Measurements from ENCODE around the gene CGREF1. TPM values are rescaled to one million over a fixed set of nuclear protein-coding genes. Genes with fewer than 3 reads are reported as not detected.

CGREF1 gene
- total RNA-seq, 2 experiments from 2014 or later, result not detected

DNA sequence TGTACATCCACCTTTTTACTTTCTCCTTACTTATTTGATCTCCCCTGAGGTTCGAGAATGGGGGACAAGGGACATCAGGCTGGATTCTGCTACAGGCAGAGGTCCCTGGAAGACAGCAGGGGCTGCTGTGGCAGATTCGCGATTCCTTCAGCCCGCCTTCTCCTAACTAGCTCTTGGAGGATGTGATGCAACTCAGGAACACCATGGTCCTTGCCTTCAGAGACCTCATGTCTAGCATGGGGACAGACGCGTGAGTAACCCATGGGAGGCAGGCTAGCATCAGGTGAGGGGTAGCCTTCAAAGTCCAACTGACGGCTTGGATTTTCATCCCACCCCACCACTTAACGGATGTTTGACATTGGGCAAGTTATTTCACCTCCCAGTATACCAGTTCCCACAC is 29.0 kb upstream of the CGREF1 start:
- POLR2A ChIA-PET, result no interaction called here
- Histone ChIP-seq H3K9me3 (ENCODE audit: low read length) (peaks cover 7% of the 10 kb centered on the region; the same call in 1 of the 2 replicates), H3K4me2 (ENCODE audit: low read length) (no peak overlapping the region), H3K4me1 (ENCODE audit: insufficient read depth, low read length, poor library complexity, severe bottlenecking) (peaks cover 16% of the 10 kb centered on the region), H3K79me2 (ENCODE audit: insufficient read depth, low read depth, low read length) (no peaks in the 10 kb centered on the region), H3K4me3 (ENCODE audit: low read depth, low read length, poor library complexity, severe bottlenecking) (no peak overlapping the region), H3K36me3 (ENCODE audit: insufficient read depth, low read length) (no peaks in the 10 kb centered on the region), H3K9me2 (ENCODE audit: insufficient read depth, low read length) (no peaks in the 10 kb centered on the region), H4K20me1 (ENCODE audit: insufficient read depth, low read length) (no peaks in the 10 kb centered on the region), H3K27ac (ENCODE audit: low read depth, low read length, poor library complexity, severe bottlenecking) (no peak overlapping the region), H2AFZ (ENCODE audit: low read length) (no peak overlapping the region)
- DNase-seq (ENCODE audit: low spot score), result no peak
- TF ChIP-seq, protein P1, sequence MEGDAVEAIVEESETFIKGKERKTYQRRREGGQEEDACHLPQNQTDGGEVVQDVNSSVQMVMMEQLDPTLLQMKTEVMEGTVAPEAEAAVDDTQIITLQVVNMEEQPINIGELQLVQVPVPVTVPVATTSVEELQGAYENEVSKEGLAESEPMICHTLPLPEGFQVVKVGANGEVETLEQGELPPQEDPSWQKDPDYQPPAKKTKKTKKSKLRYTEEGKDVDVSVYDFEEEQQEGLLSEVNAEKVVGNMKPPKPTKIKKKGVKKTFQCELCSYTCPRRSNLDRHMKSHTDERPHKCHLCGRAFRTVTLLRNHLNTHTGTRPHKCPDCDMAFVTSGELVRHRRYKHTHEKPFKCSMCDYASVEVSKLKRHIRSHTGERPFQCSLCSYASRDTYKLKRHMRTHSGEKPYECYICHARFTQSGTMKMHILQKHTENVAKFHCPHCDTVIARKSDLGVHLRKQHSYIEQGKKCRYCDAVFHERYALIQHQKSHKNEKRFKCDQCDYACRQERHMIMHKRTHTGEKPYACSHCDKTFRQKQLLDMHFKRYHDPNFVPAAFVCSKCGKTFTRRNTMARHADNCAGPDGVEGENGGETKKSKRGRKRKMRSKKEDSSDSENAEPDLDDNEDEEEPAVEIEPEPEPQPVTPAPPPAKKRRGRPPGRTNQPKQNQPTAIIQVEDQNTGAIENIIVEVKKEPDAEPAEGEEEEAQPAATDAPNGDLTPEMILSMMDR (conservative IDR thresholded peaks at IDR 0.05; ENCODE audit: low read length), result no peak
- no peak for TF ChIP-seq EZH2phosphoT487 (IDR thresholded peaks at IDR 0.05; ENCODE audit: borderline replicate concordance, low read depth, low read length)
- intact Hi-C loops (cut with micrococcal nuclease; ENCODE audit: unreplicated experiment), result no loop called here
- CTCF ChIA-PET (ENCODE audit: unreplicated experiment), result no interaction called here
- BruUV-seq (replicated peaks), result no TSS peak

DNA sequence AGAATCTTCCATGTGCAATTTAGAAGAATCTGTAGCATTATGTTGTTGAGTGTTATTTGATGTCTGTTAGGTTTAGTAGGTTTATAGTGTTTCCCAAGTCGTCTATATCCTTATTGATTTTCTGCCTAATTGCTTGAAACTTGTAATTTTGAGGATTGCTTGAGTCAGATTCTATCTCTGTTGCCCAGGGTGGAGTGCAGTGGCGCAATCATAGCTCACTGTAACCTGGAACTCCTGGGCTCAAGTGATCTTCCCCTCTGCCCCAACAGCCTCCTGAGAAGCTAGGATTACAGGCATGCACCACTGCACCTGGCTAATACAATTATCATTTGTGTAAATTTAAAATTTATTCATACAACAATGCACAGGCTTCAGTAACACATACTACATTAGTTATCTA is 26.8 kb upstream of the CGREF1 start:
- POLR2A ChIA-PET, result interaction anchor here (0.6 to 1.1 kb wide), 2 partner anchors 11 to 715 kb away, joined by 3 to 4 read pairs; partner anchors contain the start of gene PREB
- H3K4me3 ChIP-seq (ENCODE audit: low read depth, low read length, poor library complexity, severe bottlenecking), result no peak overlapping the region
- H3K9me3 ChIP-seq (ENCODE audit: low read length), result peaks cover 7% of the 10 kb centered on the region; the same call in 1 of the 2 replicates
- no peak overlapping the region for H3K4me2 ChIP-seq (ENCODE audit: low read length)
- BruUV-seq (replicated peaks), result no TSS peak
- CTCF ChIA-PET (ENCODE audit: unreplicated experiment), result no interaction called here
- no peak overlapping the region for H2AFZ ChIP-seq (ENCODE audit: low read length)
- H3K4me1 ChIP-seq (ENCODE audit: insufficient read depth, low read length, poor library complexity, severe bottlenecking), result peaks cover 1% of the 10 kb centered on the region
- no peaks in the 10 kb centered on the region for H3K36me3 ChIP-seq (ENCODE audit: insufficient read depth, low read length)
- TF ChIP-seq, protein P1 (conservative IDR thresholded peaks at IDR 0.05; ENCODE audit: low read length), result no peak
- TF ChIP-seq EZH2phosphoT487 (IDR thresholded peaks at IDR 0.05; ENCODE audit: borderline replicate concordance, low read depth, low read length), result no peak
- no peaks in the 10 kb centered on the region for H3K9me2 ChIP-seq (ENCODE audit: insufficient read depth, low read length)
- no peak for DNase-seq (ENCODE audit: low spot score)
- no peaks in the 10 kb centered on the region for H3K79me2 ChIP-seq (ENCODE audit: insufficient read depth, low read depth, low read length)
- H3K27ac ChIP-seq (ENCODE audit: low read depth, low read length, poor library complexity, severe bottlenecking), result no peak overlapping the region
- intact Hi-C loops (cut with micrococcal nuclease; ENCODE audit: unreplicated experiment), result no loop called here
- H4K20me1 ChIP-seq (ENCODE audit: insufficient read depth, low read length), result no peaks in the 10 kb centered on the region

DNA sequence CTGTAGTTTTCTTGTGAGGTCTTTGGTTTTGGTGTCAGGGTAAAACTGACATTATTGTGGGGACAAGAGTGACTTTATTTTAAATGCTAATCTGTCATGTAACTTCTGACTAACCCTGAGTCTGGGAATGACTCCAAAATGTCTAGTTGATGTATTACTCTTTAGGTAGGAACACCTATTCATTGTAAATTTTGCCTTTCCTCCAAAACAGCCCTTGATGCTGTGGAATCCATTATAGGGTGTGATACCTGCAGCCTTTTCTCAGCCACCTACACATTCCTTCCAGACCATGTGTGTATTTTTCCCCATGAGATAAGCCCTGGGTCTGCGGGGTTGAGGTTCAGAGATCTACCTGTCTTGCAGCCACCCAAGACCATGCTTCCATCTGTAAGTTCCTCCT is 24.4 kb upstream of the CGREF1 start:
- TF ChIP-seq EZH2phosphoT487 (IDR thresholded peaks at IDR 0.05; ENCODE audit: borderline replicate concordance, low read depth, low read length), result no peak
- TF ChIP-seq, protein P1 (conservative IDR thresholded peaks at IDR 0.05; ENCODE audit: low read length), result no peak
- no peak overlapping the region for H3K4me3 ChIP-seq (ENCODE audit: low read depth, low read length, poor library complexity, severe bottlenecking)
- no peaks in the 10 kb centered on the region for H4K20me1 ChIP-seq (ENCODE audit: insufficient read depth, low read length)
- H2AFZ ChIP-seq (ENCODE audit: low read length), result no peak overlapping the region
- intact Hi-C loops (cut with micrococcal nuclease; ENCODE audit: unreplicated experiment), result no loop called here
- H3K9me3 ChIP-seq (ENCODE audit: low read length), result peaks cover 7% of the 10 kb centered on the region; the same call in 1 of the 2 replicates
- no TSS peak for BruUV-seq (replicated peaks)
- no peaks in the 10 kb centered on the region for H3K79me2 ChIP-seq (ENCODE audit: insufficient read depth, low read depth, low read length)
- no peak overlapping the region for H3K27ac ChIP-seq (ENCODE audit: low read depth, low read length, poor library complexity, severe bottlenecking)
- ChIA-PET POLR2A (no interaction called here), CTCF (ENCODE audit: unreplicated experiment) (no interaction called here)
- no peak for DNase-seq (ENCODE audit: low spot score)
- no peaks in the 10 kb centered on the region for H3K36me3 ChIP-seq (ENCODE audit: insufficient read depth, low read length)
- no peak overlapping the region for H3K4me2 ChIP-seq (ENCODE audit: low read length)
- no peaks in the 10 kb centered on the region for H3K9me2 ChIP-seq (ENCODE audit: insufficient read depth, low read length)
- H3K4me1 ChIP-seq (ENCODE audit: insufficient read depth, low read length, poor library complexity, severe bottlenecking), result no peaks in the 10 kb centered on the region
